Natural killer cell (primary cell): Measurements from ENCODE around the gene GPR141. TPM values are rescaled to one million over a fixed set of nuclear protein-coding genes. Genes with fewer than 3 reads are reported as not detected.
A peak's percentile ranks its signal among the peaks of the same experiment; 100 is the strongest.

Source experiments
- ATAC-seq, 3 donors: fragments of 150-1000 bp in 2 of 3; fragments of 200-7000 bp in 1 of 3; cut with Tn5 transposase; 1 replicate in 1 of 3; 2 replicates in 2 of 3; pipeline ENCODE4 v1.10.0; 2021; ENCODE audit warnings: mild to moderate bottlenecking in 2 of 3, moderate library complexity in 2 of 3
- DNase-seq, 2 donors: peaks; one replicate each; pipeline versions ENCODE4 v3.0.0 to v3.0.0-alpha.2; 2013 to 2021; ENCODE audit warnings: mixed read lengths in 1 of 2
- H3K27ac ChIP-seq: one replicate; pipeline ENCODE4 v1.5.1; 2013; ENCODE audit warnings: mild to moderate bottlenecking, low read length
- H3K27me3 ChIP-seq: one replicate; pipeline ENCODE4 v1.6.1; 2013; ENCODE audit warnings: low read length; ENCODE audit not compliant: control insufficient read depth, insufficient read depth
- H3K36me3 ChIP-seq: one replicate; pipeline ENCODE4 v1.6.1; 2013; ENCODE audit warnings: low read length; ENCODE audit not compliant: control insufficient read depth, insufficient read depth
- H3K4me1 ChIP-seq: one replicate; pipeline ENCODE4 v1.6.1; 2013; ENCODE audit warnings: low read length; ENCODE audit not compliant: control insufficient read depth, insufficient read depth
- H3K4me3 ChIP-seq: one replicate; pipeline ENCODE4 v1.5.1; 2013; ENCODE audit warnings: low read length
- H3K9me3 ChIP-seq: one replicate; pipeline ENCODE4 v1.6.1; 2013; ENCODE audit warnings: low read length; ENCODE audit not compliant: control insufficient read depth, insufficient read depth
- H3K27ac Mint-ChIP-seq, 2 donors: one replicate each; pipeline ENCODE4 v1.8.0; 2022; ENCODE audit warnings: mild to moderate bottlenecking in 2 of 2, mixed read lengths in 2 of 2, moderate library complexity in 1 of 2
- H3K27me3 Mint-ChIP-seq, 2 donors: one replicate each; pipeline ENCODE4 v1.8.0; 2022; ENCODE audit warnings: low read depth in 2 of 2, mixed read lengths in 2 of 2
- H3K36me3 Mint-ChIP-seq: one replicate; pipeline ENCODE4 v1.8.0; 2022; ENCODE audit warnings: mixed read lengths
- H3K4me1 Mint-ChIP-seq, 2 donors: one replicate each; pipeline ENCODE4 v1.8.0; 2022; ENCODE audit warnings: mixed read lengths in 2 of 2
- H3K4me3 Mint-ChIP-seq: one replicate; pipeline ENCODE4 v1.8.0; 2022; ENCODE audit warnings: mild to moderate bottlenecking, moderate library complexity, mixed read lengths
- H3K9me3 Mint-ChIP-seq, 2 donors: one replicate each; pipeline ENCODE4 v1.8.0; 2022; ENCODE audit warnings: mixed read lengths in 2 of 2
- WGBS: methylation state at CpG from one replicate; pipeline ENCODE4 v1.1.7; 2013; ENCODE audit warnings: missing lambda C conversion rate; ENCODE audit not compliant: insufficient coverage; 5-methylcytosine and 5-hydroxymethylcytosine counted together
- intact Hi-C: fragments of 100-400 bp; cut with micrococcal nuclease; formaldehyde crosslinking; loops from one replicate; pipeline ENCODE4 v1.14.2; 2022
- total RNA-seq, 4 donors: library from RNA; stranded (reverse); fragments of 120-200 nt in 1 of 4; gene quantifications; one replicate each; pipeline versions ENCODE4 v1.2.3 to v1.2.4, GENCODE V29; 2013 to 2022
- TF ChIP-seq, protein P1 (sequence below): fragments of 200-600 bp; IDR thresholded peaks from one replicate; pipeline ENCODE4 v1.8.0; 2022; ENCODE audit warnings: antibody characterized with exemption

GPR141 gene
- total RNA-seq, 3 donors from 2014 or later (not counting 1 experiment from before 2014, with no cell fraction given): 30.2 to 68.1 (median 55.2) TPM

DNA sequence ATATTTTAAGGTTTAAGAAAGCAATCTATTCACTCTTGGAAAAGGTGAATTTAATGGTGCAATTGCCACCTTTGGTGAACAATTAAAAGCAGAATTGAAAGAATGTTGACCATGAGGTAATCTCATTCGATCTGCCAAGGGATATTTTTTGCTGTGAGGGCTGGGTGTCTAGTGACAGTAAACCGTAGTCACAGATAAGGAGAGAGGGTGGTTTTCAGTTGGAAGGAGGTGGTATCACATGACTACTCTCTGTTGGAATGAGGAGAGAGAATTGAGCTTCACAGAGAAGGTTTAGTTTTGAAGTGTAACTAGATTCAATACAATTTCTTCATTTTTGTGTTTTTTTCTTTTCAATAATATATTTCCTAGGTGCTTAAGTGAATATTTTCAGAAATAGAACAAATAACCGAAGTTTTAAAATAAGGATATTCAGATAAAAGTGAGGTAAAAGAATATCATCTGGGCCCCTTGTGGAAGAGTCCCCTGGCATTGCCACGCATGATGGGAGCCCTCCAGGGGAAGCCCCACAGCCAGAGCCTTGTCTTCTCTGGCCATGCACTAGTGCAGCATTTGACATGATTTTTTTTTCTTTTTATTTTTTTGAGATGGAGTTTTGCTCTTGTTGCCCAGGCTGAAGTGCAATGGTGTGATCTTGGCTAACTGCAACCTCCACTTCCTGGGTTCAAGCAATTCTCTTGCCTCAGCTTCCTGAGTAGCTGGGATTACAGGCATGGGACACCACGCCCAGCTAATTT is 73.4 kb downstream of the GPR141 start:
- H3K4me1 ChIP-seq: peaks cover 7% of the 10 kb centered on the region
- Mint-ChIP-seq H3K4me1 (peaks cover 75 to 81% of the 10 kb centered on the region in 2 donors), H3K4me3 (peak overlapping the region; percentile 68), H3K27me3 (no peaks in the 10 kb centered on the region), H3K36me3 (no peaks in the 10 kb centered on the region), H3K9me3 (no peaks in the 10 kb centered on the region), H3K27ac (peak overlapping the region; percentile 82 to 84)
- peak in 2 of 3 donors; percentile 55 to 57 for ATAC-seq
- no peaks in the 10 kb centered on the region for H3K36me3 ChIP-seq
- no peak overlapping the region for H3K27ac ChIP-seq
- no peak overlapping the region for H3K4me3 ChIP-seq
- H3K9me3 ChIP-seq: no peaks in the 10 kb centered on the region
- WGBS: 56% methylated on average over 5 of the region's 5 CpGs
- H3K27me3 ChIP-seq: no peaks in the 10 kb centered on the region
- TF ChIP-seq, protein P1, sequence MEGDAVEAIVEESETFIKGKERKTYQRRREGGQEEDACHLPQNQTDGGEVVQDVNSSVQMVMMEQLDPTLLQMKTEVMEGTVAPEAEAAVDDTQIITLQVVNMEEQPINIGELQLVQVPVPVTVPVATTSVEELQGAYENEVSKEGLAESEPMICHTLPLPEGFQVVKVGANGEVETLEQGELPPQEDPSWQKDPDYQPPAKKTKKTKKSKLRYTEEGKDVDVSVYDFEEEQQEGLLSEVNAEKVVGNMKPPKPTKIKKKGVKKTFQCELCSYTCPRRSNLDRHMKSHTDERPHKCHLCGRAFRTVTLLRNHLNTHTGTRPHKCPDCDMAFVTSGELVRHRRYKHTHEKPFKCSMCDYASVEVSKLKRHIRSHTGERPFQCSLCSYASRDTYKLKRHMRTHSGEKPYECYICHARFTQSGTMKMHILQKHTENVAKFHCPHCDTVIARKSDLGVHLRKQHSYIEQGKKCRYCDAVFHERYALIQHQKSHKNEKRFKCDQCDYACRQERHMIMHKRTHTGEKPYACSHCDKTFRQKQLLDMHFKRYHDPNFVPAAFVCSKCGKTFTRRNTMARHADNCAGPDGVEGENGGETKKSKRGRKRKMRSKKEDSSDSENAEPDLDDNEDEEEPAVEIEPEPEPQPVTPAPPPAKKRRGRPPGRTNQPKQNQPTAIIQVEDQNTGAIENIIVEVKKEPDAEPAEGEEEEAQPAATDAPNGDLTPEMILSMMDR: no peak
- no peak for DNase-seq
- intact Hi-C loops: no loop called here

DNA sequence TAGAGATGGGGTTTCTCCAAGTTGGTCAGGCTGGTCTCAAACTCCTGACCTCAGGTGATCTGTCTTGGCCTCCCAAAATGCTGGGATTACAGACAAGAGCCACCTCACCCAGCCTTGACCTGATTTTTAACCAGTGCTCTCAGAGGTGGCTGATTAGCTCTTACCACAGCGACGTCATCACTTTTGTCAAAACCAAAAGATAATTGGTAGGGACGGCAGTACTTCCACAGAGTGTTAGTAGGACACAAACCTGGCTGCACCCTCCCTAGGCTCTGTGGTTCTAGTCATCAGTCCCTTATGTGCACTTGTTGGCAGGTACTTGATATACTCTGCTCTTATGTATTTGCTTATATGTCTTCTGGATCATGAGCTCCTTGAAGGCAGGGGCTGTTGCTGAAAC is 74.0 kb downstream of the GPR141 start:
- Histone ChIP-seq H3K4me1 (peaks cover 7% of the 10 kb centered on the region), H3K4me3 (no peak overlapping the region), H3K27me3 (no peaks in the 10 kb centered on the region), H3K9me3 (no peaks in the 10 kb centered on the region), H3K36me3 (no peaks in the 10 kb centered on the region), H3K27ac (no peak overlapping the region)
- no peaks in the 10 kb centered on the region for H3K36me3 Mint-ChIP-seq
- H3K27ac Mint-ChIP-seq: peak overlapping the region; percentile 82 to 84
- ATAC-seq: peak; percentile 44 to 80 (median 79)
- H3K9me3 Mint-ChIP-seq: no peaks in the 10 kb centered on the region
- WGBS: 66% methylated on average over 3 of the region's 3 CpGs
- peak overlapping the region; percentile 45 for H3K4me3 Mint-ChIP-seq
- no peaks in the 10 kb centered on the region for H3K27me3 Mint-ChIP-seq
- peaks cover 70 to 75% of the 10 kb centered on the region in 2 donors for H3K4me1 Mint-ChIP-seq
- no peak for DNase-seq
- TF ChIP-seq, protein P1: no peak
- intact Hi-C loops: no loop called here

DNA sequence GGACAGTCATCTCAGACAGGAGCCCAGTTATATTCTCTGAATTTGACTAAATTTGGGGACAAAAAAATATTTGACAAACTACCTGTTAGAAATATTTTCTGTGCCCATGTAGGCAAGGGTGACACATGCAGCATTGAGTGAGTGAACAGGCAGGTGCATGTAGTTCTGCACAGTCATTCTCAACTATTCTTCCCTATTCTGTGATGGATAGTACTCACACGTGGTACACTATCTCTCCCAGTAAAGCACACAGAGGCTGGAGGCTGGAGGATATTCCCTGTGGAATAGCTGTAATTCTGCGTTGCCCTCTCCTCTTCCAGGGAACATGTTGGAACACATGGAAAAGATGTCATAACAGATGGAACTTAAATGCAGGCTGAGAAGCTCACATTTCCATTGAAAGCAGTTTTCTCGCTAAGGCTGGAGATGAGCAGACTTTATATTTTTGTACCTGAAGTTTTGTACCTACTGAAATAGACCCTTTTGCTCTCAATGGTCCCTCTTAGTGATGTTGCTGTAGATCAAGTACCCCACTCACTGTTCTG is 75.0 kb downstream of the GPR141 start:
- Histone ChIP-seq H3K27me3 (no peaks in the 10 kb centered on the region), H3K4me3 (no peak overlapping the region), H3K36me3 (peaks cover 3% of the 10 kb centered on the region), H3K27ac (no peak overlapping the region), H3K9me3 (no peaks in the 10 kb centered on the region), H3K4me1 (peaks cover 7% of the 10 kb centered on the region)
- Mint-ChIP-seq H3K9me3 (no peaks in the 10 kb centered on the region), H3K4me3 (no peak overlapping the region), H3K4me1 (peaks cover 62 to 67% of the 10 kb centered on the region in 2 donors), H3K36me3 (no peaks in the 10 kb centered on the region), H3K27me3 (no peaks in the 10 kb centered on the region), H3K27ac (peak overlapping the region; percentile 14 to 84)
- DNase-seq (no peak), ATAC-seq (peak in 1 of 3 donors; percentile 61)
- TF ChIP-seq, protein P1: no peak
- WGBS: 63% methylated on average over 3 of the region's 3 CpGs
- intact Hi-C loops: no loop called here
